Prostate gland (tissue), 2 donors: ENCODE results near the gene H6PD.
"Not testable (repeated sequence)": the region's sequence is repeated elsewhere in the genome, so short reads cannot be mapped to it uniquely, and the experiment has no call there.

Source experiments
- CTCF ChIP-seq, 4 experiments: fragments of 200-600 bp in 2 of 4; fragments of 450-650 bp in 2 of 4; sonication (generic) in 2 of 4; IDR thresholded peaks; 1 replicate in 3 of 4; 2 replicates in 1 of 4; pipeline ENCODE4 v1.5.1; 2016 to 2019; ENCODE audit warnings: antibody characterized with exemption in 4 of 4, mild to moderate bottlenecking in 2 of 4, moderate library complexity in 2 of 4
- POLR2A ChIP-seq: fragments of 450-650 bp; IDR thresholded peaks from one replicate; pipeline ENCODE4 v1.6.1; 2016; ENCODE audit warnings: antibody characterized with exemption, mild to moderate bottlenecking

- TF ChIP-seq CTCF (IDR thresholded peaks at IDR 0.05); POLR2A: not testable (repeated sequence)
Observed at GRCh38 chr1:9299571-9300541, 65.3 kb downstream of the H6PD start.
